GM12801 (cell line): ENCODE results near the gene SH3RF1.

Experiments
- TF ChIP-seq, protein P1 (sequence below): IDR thresholded peaks from one replicate; pipeline ENCODE4 v1.5.1; 2011; ENCODE audit warnings: control low read depth; ENCODE audit not compliant: insufficient read length; ENCODE audit errors: extremely low read depth

The SH3RF1 gene

DNA sequence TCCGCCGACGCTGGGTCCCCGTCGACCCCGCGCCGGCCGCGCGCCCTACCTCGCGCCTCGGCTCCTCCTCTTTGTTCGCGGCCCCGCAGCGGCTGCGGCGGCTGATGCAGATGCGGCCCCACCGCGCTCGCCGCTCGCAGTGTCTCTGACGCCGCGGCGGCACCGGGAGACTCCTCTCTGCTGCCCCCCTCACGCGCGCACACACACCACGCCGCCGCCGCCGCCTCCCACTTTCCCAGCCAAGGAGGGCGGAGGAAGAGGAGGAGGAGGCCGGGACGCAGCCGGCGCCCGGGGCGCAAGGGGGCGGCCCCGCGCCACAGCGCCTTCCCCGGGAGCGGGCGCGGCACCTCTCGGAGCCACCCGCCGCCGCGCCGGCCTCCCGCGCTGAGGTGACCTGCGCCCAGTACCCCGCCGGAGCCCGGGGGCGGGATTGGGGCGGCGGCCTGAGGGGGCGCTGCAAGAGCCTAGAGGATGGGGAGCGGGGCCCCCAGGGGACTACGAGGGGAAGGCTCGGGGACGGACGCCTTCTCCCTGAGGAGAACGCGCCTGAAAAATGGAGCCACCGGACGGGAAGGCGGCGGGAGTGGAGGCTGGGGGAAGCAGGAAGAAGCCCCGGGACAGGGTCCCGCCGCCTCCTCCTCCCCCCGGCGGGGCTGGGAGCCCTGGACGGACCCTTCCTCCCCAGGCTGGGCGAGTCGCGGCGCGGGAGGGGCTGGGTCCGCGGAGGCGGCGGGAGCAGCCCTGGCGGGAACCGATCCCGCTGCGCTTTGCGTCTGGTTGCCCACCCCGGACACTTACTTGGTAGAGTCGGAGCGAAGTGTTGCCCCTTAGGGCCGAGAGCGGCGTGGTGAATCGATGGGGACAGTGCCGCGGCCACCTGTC lies at the start of gene SH3RF1:
TSS of gene SH3RF1 (minus strand) at position 147 of the 882 bp plus-strand sequence. CDS start 1,744 bp downstream, outside the sequence.
- TF ChIP-seq, protein P1, sequence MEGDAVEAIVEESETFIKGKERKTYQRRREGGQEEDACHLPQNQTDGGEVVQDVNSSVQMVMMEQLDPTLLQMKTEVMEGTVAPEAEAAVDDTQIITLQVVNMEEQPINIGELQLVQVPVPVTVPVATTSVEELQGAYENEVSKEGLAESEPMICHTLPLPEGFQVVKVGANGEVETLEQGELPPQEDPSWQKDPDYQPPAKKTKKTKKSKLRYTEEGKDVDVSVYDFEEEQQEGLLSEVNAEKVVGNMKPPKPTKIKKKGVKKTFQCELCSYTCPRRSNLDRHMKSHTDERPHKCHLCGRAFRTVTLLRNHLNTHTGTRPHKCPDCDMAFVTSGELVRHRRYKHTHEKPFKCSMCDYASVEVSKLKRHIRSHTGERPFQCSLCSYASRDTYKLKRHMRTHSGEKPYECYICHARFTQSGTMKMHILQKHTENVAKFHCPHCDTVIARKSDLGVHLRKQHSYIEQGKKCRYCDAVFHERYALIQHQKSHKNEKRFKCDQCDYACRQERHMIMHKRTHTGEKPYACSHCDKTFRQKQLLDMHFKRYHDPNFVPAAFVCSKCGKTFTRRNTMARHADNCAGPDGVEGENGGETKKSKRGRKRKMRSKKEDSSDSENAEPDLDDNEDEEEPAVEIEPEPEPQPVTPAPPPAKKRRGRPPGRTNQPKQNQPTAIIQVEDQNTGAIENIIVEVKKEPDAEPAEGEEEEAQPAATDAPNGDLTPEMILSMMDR, result no peak

- TF ChIP-seq, protein P1, result no peak
These were observed 45.0 kb upstream of the SH3RF1 start for GRCh38 chr4:169315530-169316343.

DNA sequence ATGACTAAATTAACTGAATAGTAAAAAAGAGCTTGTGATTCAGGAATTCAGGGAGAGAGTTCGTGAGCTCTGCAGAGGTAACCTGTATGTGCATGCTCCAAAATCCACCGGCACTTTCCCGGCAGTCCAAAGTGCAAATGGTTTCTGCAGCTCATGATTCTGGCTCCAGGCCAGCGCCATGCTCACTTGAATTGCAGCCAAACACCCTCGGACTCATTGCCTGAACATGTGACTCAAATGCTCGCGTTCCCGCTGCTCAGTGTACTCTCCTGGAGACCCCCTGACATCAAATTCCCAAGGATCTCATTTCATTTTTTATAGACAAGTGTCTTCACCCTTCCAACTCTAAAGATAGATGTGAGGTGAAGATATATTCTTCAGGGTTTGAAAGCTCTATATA lies 44.1 kb upstream of the SH3RF1 start:
- TF ChIP-seq, protein P1, result no peak

GRCh38 chr4:169313732-169314131 lies 43.0 kb upstream of the SH3RF1 start:
- TF ChIP-seq, protein P1, result no peak

- TF ChIP-seq, protein P1, result no peak
These were observed 42.1 kb upstream of the SH3RF1 start for GRCh38 chr4:169312690-169313422.

DNA sequence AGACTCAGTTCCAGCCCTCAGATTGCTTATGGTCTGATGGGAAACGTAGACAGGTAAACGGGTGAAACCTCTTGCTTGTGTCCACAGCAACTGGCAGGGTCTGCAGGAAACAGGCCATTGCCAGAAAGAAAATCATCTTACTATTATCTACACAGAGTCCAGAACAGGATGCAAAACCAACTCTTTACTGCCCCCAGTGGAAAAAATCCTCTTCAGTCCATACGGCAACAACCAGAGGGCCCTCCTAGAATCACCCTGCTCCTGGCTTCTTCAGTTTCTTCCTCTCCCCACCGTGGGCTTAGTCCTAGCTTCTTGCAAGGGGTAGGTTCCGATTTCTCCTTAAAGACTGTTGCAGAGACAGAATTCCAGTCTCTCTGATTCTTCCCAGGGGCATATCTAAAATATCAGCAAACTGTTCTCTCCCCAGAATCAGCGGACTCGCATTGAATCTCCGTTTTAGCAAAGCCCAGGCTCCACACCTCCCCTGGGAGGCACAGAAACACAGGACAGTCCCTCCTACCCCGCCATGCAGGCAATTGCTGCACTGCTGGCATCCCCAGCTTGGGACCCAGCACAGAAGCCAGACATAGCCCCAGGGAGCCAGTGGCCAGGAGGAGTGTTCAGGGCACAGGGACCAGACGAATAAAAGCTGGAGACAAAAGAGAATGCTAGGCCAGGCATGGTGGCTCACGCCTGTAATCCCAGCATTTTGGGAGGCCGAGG lies 41.0 kb upstream of the SH3RF1 start:
- TF ChIP-seq, protein P1, result no peak
